ENCODE results near the gene HMBS. TPM values are rescaled to one million over a fixed set of nuclear protein-coding genes. Genes with fewer than 3 reads are reported as not detected.

HMBS gene
- total and polyA plus RNA-seq, 4 donors: 10.5 to 224 (median 26.7) TPM

DNA sequence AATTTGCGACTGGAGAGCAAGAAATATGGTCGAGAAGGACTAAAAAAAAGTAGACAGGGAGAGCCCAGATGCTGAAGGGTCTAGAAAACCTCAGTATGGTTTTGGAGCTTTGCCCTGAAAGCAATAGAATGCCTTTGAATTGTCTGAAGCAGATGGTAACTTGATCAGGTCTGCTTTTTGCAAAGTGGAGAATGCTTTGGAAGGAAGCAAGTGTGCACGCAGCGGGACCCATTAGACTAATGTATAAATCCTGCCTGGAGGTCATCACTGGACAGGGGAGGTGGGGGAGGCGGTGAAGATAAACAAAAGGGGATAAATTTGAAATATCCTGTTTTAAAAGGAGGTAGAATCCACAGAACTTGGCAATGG lies 35.9 kb downstream of the HMBS start:
- peak overlapping the region; percentile 43 to 79 (median 76) for H3K4me3 ChIP-seq (ENCODE audit: low read depth in 1 of 3, low read length in 3 of 3)

DNA sequence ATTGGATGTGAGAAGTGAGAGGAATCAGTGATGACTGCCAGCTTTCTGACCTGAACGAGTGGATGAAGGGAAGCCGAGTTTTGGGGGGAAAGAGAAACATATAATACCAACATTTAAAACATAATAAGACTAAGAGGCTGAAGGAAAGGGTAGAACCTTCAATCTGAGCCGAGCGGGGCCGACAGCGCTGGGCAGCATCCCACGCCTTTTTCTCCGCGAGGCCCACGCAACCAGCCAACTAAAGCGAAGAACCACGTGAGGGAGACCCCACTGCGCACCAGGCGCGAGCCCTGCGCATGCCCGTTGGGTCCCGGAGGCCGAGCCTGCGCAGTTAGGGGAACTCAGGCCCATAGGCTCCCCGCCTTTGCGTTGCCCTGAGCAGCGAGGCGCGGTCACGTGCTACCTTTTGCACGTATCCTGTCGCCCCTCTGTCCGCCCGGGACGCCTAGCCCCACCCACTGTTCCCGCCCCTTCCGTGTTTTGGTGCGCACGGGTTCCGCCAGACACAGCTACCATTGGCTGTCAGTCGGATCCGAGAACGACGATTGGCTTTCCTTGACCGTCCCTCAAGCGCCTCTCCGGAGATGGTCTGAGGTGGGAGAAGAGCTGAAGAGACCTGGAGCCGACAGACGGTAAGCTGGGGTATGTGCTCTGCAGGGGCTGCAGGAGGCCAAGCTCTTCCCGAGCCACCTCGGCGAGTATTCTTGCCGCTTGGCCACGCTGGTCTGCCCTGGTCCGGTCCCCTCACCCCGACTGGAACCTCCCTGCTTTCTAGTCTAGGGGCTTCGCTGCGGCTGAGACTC lies 36.5 kb downstream of the HMBS start, which contains the start of gene HINFP:
Gene HINFP, plus strand, starts transcription at position 573 of the 803 bp plus-strand sequence. CDS start 5,365 bp downstream, outside the sequence.
- H3K36me3 ChIP-seq (ENCODE audit: control insufficient read depth in 4 of 4, insufficient read depth in 3 of 4, low read depth in 1 of 4, low read length in 3 of 4): peaks cover under 1 to 11% (median 7%) of the 10 kb centered on the region in 4 donors
- peak; percentile 100 for DNase-seq (ENCODE audit: low spot score)
- no peaks in the 10 kb centered on the region for H3K27me3 ChIP-seq (ENCODE audit: control insufficient read depth in 4 of 4, insufficient read depth in 4 of 4, low read length in 3 of 4)
- peak within 1 kb of the TSS; percentile 66 to 73 for H3K27ac ChIP-seq (ENCODE audit: low read depth in 1 of 2, low read length in 2 of 2)
- H3K4me3 ChIP-seq (ENCODE audit: low read depth in 1 of 3, low read length in 3 of 3): peak within 1 kb of the TSS; percentile 73 to 98 (median 97)
- WGBS: under 1% methylated on average over 54 of the region's 54 CpGs
- H3K9me3 ChIP-seq (ENCODE audit: control insufficient read depth in 4 of 4, low read length in 3 of 4): no peaks in the 10 kb centered on the region
- H3K9ac ChIP-seq (ENCODE audit: low read depth in 1 of 2, low read length in 2 of 2): peak within 1 kb of the TSS; percentile 80 to 91
- H3K4me1 ChIP-seq (ENCODE audit: control insufficient read depth in 4 of 4, insufficient read depth in 4 of 4, low read length in 3 of 4): peaks cover 6 to 25% (median 19%) of the 10 kb centered on the region in 4 donors
- TF ChIP-seq HNF4A (conservative IDR thresholded peaks at IDR 0.05) (no peak), NR2F2 (IDR thresholded peaks at IDR 0.05) (no peak), EGR1 (IDR thresholded peaks at IDR 0.05; ENCODE audit: low read depth in 2 of 2) (no peak), ATF3 (IDR thresholded peaks at IDR 0.05) (no peak), ZBTB33 (IDR thresholded peaks at IDR 0.05) (no peak), FOXA1 (IDR thresholded peaks at IDR 0.05) (no peak), RXRA (IDR thresholded peaks at IDR 0.05) (peak in 1 of 2 donors; percentile 29), YY1 (IDR thresholded peaks at IDR 0.05) (peak; percentile 73)

More for the DNA sequence above, 35.9 kb downstream of the HMBS start:
- H3K36me3 ChIP-seq (ENCODE audit: control insufficient read depth in 4 of 4, insufficient read depth in 3 of 4, low read depth in 1 of 4, low read length in 3 of 4): peaks cover 4 to 12% (median 9%) of the 10 kb centered on the region in 4 donors
- TF ChIP-seq, protein P1, sequence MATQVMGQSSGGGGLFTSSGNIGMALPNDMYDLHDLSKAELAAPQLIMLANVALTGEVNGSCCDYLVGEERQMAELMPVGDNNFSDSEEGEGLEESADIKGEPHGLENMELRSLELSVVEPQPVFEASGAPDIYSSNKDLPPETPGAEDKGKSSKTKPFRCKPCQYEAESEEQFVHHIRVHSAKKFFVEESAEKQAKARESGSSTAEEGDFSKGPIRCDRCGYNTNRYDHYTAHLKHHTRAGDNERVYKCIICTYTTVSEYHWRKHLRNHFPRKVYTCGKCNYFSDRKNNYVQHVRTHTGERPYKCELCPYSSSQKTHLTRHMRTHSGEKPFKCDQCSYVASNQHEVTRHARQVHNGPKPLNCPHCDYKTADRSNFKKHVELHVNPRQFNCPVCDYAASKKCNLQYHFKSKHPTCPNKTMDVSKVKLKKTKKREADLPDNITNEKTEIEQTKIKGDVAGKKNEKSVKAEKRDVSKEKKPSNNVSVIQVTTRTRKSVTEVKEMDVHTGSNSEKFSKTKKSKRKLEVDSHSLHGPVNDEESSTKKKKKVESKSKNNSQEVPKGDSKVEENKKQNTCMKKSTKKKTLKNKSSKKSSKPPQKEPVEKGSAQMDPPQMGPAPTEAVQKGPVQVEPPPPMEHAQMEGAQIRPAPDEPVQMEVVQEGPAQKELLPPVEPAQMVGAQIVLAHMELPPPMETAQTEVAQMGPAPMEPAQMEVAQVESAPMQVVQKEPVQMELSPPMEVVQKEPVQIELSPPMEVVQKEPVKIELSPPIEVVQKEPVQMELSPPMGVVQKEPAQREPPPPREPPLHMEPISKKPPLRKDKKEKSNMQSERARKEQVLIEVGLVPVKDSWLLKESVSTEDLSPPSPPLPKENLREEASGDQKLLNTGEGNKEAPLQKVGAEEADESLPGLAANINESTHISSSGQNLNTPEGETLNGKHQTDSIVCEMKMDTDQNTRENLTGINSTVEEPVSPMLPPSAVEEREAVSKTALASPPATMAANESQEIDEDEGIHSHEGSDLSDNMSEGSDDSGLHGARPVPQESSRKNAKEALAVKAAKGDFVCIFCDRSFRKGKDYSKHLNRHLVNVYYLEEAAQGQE (IDR thresholded peaks at IDR 0.05): no peak
- TF ChIP-seq, protein P2, sequence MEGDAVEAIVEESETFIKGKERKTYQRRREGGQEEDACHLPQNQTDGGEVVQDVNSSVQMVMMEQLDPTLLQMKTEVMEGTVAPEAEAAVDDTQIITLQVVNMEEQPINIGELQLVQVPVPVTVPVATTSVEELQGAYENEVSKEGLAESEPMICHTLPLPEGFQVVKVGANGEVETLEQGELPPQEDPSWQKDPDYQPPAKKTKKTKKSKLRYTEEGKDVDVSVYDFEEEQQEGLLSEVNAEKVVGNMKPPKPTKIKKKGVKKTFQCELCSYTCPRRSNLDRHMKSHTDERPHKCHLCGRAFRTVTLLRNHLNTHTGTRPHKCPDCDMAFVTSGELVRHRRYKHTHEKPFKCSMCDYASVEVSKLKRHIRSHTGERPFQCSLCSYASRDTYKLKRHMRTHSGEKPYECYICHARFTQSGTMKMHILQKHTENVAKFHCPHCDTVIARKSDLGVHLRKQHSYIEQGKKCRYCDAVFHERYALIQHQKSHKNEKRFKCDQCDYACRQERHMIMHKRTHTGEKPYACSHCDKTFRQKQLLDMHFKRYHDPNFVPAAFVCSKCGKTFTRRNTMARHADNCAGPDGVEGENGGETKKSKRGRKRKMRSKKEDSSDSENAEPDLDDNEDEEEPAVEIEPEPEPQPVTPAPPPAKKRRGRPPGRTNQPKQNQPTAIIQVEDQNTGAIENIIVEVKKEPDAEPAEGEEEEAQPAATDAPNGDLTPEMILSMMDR (IDR thresholded peaks at IDR 0.05; ENCODE audit: low read depth, low read length, missing input control): no peak
- TF ChIP-seq ZBTB33 (IDR thresholded peaks at IDR 0.05) (no peak), HNF4A (conservative IDR thresholded peaks at IDR 0.05) (no peak)
- H3K27me3 ChIP-seq (ENCODE audit: control insufficient read depth in 4 of 4, insufficient read depth in 4 of 4, low read length in 3 of 4): no peaks in the 10 kb centered on the region
- no peak for DNase-seq (ENCODE audit: low spot score)
- no peaks in the 10 kb centered on the region for H3K9me3 ChIP-seq (ENCODE audit: control insufficient read depth in 4 of 4, low read length in 3 of 4)
- peak overlapping the region; percentile 73 to 88 for H3K9ac ChIP-seq (ENCODE audit: low read depth in 1 of 2, low read length in 2 of 2)
- peaks cover 6 to 25% (median 18%) of the 10 kb centered on the region in 4 donors for H3K4me1 ChIP-seq (ENCODE audit: control insufficient read depth in 4 of 4, insufficient read depth in 4 of 4, low read length in 3 of 4)
- H3K27ac ChIP-seq (ENCODE audit: low read depth in 1 of 2, low read length in 2 of 2): peak overlapping the region; percentile 66 to 73
- WGBS: 27% methylated on average over 5 of the region's 5 CpGs

Measured in liver (tissue), 9 donors.